ENCODE measurements around the gene GSTA4. TPM values are rescaled to one million over a fixed set of nuclear protein-coding genes. Genes with fewer than 3 reads are reported as not detected.

Gene GSTA4
- total and polyA plus RNA-seq, 2 experiments from 2014 or later: 19.3 to 29.9 TPM

DNA sequence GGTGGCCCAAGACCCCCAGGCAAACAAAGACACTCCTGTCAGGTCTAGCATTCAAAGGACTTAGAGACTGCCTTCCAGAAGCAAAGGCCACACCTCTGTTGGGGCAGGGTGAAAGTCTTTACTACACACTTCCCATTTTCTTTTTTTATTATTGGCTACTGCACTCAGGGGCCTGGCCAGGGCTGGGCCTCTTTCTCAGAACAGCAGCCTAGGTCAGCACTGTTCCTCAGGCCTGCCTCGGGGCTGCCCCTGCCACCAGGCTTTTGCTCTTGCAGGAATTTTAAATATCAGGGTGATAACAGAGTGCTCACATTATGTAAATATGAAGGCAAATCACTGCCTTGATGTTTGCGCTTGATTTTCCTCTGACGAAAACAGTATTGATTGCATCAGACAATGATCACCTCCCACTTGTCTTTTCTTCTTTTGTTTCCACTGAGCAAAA, 18.5 kb downstream of the GSTA4 start:
- Histone ChIP-seq H3F3A (replicated peaks; ENCODE audit: low read depth) (no peaks in the 10 kb centered on the region), H3K79me2 (replicated peaks; ENCODE audit: insufficient read depth) (no peaks in the 10 kb centered on the region), H3K4me3 (no peak overlapping the region), H2AFZ (peak overlapping the region; percentile 18), H4K20me1 (replicated peaks; ENCODE audit: insufficient read depth) (no peaks in the 10 kb centered on the region), H3K9me2 (ENCODE audit: insufficient read depth) (no peaks in the 10 kb centered on the region), H3K36me3 (ENCODE audit: insufficient read depth) (no peaks in the 10 kb centered on the region), H3K27me3 (ENCODE audit: insufficient read depth) (no peaks in the 10 kb centered on the region), H3K4me2 (no peak overlapping the region), H3K4me1 (ENCODE audit: insufficient read depth) (no peaks in the 10 kb centered on the region), H3K27ac (ENCODE audit: low read depth) (no peak overlapping the region)
- H3K27ac Mint-ChIP-seq: peak overlapping the region; percentile 88
- DNase-seq (ENCODE audit: low spot score) (no peak), ATAC-seq (peak; percentile 52)
- no peak overlapping the region for H3K4me3 Mint-ChIP-seq
- peaks cover 1% of the 10 kb centered on the region for H3K27me3 Mint-ChIP-seq (ENCODE audit: insufficient read depth, low read depth, poor library complexity)
- no peaks in the 10 kb centered on the region for H3K36me3 Mint-ChIP-seq (ENCODE audit: low read depth)
- H3K9me3 Mint-ChIP-seq: no peaks in the 10 kb centered on the region
- no peak for TF ChIP-seq EZH2 (IDR thresholded peaks at IDR 0.05; ENCODE audit: low read depth, unreplicated experiment)
- no peak for TF ChIP-seq STAT1 (IDR thresholded peaks at IDR 0.05; ENCODE audit: unreplicated experiment)
- TF ChIP-seq CREB1 (CRISPR knock-in tag; IDR thresholded peaks at IDR 0.05; ENCODE audit: low read depth): no peak
- TF ChIP-seq ZNF114 (CRISPR knock-in tag; IDR thresholded peaks at IDR 0.05): no peak
- TF ChIP-seq, protein P1, sequence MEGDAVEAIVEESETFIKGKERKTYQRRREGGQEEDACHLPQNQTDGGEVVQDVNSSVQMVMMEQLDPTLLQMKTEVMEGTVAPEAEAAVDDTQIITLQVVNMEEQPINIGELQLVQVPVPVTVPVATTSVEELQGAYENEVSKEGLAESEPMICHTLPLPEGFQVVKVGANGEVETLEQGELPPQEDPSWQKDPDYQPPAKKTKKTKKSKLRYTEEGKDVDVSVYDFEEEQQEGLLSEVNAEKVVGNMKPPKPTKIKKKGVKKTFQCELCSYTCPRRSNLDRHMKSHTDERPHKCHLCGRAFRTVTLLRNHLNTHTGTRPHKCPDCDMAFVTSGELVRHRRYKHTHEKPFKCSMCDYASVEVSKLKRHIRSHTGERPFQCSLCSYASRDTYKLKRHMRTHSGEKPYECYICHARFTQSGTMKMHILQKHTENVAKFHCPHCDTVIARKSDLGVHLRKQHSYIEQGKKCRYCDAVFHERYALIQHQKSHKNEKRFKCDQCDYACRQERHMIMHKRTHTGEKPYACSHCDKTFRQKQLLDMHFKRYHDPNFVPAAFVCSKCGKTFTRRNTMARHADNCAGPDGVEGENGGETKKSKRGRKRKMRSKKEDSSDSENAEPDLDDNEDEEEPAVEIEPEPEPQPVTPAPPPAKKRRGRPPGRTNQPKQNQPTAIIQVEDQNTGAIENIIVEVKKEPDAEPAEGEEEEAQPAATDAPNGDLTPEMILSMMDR (conservative IDR thresholded peaks at IDR 0.05; ENCODE audit: low read depth in 2 of 2): no peak
- no peak for TF ChIP-seq EZH2phosphoT487 (IDR thresholded peaks at IDR 0.05; ENCODE audit: unreplicated experiment)
- TF ChIP-seq, protein P2, sequence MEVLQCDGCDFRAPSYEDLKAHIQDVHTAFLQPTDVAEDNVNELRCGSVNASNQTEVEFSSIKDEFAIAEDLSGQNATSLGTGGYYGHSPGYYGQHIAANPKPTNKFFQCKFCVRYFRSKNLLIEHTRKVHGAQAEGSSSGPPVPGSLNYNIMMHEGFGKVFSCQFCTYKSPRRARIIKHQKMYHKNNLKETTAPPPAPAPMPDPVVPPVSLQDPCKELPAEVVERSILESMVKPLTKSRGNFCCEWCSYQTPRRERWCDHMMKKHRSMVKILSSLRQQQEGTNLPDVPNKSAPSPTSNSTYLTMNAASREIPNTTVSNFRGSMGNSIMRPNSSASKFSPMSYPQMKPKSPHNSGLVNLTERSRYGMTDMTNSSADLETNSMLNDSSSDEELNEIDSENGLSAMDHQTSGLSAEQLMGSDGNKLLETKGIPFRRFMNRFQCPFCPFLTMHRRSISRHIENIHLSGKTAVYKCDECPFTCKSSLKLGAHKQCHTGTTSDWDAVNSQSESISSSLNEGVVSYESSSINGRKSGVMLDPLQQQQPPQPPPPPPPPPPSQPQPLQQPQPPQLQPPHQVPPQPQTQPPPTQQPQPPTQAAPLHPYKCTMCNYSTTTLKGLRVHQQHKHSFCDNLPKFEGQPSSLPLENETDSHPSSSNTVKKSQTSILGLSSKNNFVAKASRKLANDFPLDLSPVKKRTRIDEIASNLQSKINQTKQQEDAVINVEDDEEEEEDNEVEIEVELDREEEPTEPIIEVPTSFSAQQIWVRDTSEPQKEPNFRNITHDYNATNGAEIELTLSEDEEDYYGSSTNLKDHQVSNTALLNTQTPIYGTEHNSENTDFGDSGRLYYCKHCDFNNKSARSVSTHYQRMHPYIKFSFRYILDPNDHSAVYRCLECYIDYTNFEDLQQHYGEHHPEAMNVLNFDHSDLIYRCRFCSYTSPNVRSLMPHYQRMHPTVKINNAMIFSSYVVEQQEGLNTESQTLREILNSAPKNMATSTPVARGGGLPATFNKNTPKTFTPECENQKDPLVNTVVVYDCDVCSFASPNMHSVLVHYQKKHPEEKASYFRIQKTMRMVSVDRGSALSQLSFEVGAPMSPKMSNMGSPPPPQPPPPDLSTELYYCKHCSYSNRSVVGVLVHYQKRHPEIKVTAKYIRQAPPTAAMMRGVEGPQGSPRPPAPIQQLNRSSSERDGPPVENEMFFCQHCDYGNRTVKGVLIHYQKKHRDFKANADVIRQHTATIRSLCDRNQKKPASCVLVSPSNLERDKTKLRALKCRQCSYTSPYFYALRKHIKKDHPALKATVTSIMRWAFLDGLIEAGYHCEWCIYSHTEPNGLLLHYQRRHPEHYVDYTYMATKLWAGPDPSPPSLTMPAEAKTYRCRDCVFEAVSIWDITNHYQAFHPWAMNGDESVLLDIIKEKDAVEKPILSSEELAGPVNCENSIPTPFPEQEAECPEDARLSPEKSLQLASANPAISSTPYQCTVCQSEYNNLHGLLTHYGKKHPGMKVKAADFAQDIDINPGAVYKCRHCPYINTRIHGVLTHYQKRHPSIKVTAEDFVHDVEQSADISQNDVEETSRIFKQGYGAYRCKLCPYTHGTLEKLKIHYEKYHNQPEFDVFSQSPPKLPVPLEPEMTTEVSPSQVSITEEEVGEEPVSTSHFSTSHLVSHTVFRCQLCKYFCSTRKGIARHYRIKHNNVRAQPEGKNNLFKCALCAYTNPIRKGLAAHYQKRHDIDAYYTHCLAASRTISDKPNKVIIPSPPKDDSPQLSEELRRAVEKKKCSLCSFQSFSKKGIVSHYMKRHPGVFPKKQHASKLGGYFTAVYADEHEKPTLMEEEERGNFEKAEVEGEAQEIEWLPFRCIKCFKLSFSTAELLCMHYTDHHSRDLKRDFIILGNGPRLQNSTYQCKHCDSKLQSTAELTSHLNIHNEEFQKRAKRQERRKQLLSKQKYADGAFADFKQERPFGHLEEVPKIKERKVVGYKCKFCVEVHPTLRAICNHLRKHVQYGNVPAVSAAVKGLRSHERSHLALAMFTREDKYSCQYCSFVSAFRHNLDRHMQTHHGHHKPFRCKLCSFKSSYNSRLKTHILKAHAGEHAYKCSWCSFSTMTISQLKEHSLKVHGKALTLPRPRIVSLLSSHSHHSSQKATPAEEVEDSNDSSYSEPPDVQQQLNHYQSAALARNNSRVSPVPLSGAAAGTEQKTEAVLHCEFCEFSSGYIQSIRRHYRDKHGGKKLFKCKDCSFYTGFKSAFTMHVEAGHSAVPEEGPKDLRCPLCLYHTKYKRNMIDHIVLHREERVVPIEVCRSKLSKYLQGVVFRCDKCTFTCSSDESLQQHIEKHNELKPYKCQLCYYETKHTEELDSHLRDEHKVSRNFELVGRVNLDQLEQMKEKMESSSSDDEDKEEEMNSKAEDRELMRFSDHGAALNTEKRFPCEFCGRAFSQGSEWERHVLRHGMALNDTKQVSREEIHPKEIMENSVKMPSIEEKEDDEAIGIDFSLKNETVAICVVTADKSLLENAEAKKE (CRISPR knock-in tag; IDR thresholded peaks at IDR 0.05): no peak
- TF ChIP-seq, protein P3, sequence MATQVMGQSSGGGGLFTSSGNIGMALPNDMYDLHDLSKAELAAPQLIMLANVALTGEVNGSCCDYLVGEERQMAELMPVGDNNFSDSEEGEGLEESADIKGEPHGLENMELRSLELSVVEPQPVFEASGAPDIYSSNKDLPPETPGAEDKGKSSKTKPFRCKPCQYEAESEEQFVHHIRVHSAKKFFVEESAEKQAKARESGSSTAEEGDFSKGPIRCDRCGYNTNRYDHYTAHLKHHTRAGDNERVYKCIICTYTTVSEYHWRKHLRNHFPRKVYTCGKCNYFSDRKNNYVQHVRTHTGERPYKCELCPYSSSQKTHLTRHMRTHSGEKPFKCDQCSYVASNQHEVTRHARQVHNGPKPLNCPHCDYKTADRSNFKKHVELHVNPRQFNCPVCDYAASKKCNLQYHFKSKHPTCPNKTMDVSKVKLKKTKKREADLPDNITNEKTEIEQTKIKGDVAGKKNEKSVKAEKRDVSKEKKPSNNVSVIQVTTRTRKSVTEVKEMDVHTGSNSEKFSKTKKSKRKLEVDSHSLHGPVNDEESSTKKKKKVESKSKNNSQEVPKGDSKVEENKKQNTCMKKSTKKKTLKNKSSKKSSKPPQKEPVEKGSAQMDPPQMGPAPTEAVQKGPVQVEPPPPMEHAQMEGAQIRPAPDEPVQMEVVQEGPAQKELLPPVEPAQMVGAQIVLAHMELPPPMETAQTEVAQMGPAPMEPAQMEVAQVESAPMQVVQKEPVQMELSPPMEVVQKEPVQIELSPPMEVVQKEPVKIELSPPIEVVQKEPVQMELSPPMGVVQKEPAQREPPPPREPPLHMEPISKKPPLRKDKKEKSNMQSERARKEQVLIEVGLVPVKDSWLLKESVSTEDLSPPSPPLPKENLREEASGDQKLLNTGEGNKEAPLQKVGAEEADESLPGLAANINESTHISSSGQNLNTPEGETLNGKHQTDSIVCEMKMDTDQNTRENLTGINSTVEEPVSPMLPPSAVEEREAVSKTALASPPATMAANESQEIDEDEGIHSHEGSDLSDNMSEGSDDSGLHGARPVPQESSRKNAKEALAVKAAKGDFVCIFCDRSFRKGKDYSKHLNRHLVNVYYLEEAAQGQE (IDR thresholded peaks at IDR 0.05; ENCODE audit: unreplicated experiment): no peak
- no peak for TF ChIP-seq NANOG (IDR thresholded peaks at IDR 0.05; ENCODE audit: borderline replicate concordance)
- TF ChIP-seq, protein P4, sequence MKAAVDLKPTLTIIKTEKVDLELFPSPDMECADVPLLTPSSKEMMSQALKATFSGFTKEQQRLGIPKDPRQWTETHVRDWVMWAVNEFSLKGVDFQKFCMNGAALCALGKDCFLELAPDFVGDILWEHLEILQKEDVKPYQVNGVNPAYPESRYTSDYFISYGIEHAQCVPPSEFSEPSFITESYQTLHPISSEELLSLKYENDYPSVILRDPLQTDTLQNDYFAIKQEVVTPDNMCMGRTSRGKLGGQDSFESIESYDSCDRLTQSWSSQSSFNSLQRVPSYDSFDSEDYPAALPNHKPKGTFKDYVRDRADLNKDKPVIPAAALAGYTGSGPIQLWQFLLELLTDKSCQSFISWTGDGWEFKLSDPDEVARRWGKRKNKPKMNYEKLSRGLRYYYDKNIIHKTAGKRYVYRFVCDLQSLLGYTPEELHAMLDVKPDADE (IDR thresholded peaks at IDR 0.05): no peak
- TF ChIP-seq ZNF331 (CRISPR knock-in tag; IDR thresholded peaks at IDR 0.05; ENCODE audit: low read depth): no peak
- no peak for TF ChIP-seq JUNB (IDR thresholded peaks at IDR 0.05; ENCODE audit: unreplicated experiment)
- TF ChIP-seq POLR2AphosphoS5 (IDR thresholded peaks at IDR 0.05; ENCODE audit: low read depth): no peak
- peaks cover 12% of the 10 kb centered on the region for H3K4me1 Mint-ChIP-seq
